ENCODE data around the gene VAPA. TPM values are rescaled to one million over a fixed set of nuclear protein-coding genes. Genes with fewer than 3 reads are reported as not detected.
A peak's percentile ranks its signal among the peaks of the same experiment; 100 is the strongest.

The VAPA gene
- total and polyA plus RNA-seq, 10 of the 15 experiments (the other 5 are each of a cell fraction or from before 2014, with no cell fraction given) = 70.9 to 252 (median 166) TPM

DNA sequence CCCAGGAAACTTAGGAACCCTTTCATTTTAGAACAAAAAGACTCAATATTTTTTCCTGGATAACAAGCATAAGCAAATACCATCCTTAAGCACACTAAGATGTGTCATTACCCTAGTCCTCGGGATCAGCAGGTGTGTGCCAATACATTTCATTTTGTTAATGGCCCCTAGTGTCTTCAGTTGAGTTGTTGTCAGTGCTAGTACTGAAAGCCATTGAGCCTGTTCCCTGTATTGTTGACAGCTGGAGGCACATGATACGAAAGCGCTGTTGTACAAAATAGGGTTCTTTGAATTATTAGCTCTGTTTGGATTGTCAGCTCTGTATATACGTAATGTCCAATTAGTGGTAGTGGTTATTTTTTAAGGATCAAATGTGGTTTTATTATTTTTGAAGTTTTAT is 29.5 kb downstream of the VAPA start (continued):
- TF ChIP-seq BCL3 (IDR thresholded peaks at IDR 0.05; ENCODE audit: borderline replicate concordance, insufficient read depth, low read depth, low read length, poor library complexity, severe bottlenecking) = no peak
- TF ChIP-seq POLR2AphosphoS5 (IDR thresholded peaks at IDR 0.05; ENCODE audit: low read length) = no peak
- TF ChIP-seq TAF1 (IDR thresholded peaks at IDR 0.05; ENCODE audit: borderline replicate concordance, low read depth, low read length) = no peak
- no peak for TF ChIP-seq NR2C1 (IDR thresholded peaks at IDR 0.05)
- no peak for TF ChIP-seq TCF7 (IDR thresholded peaks at IDR 0.05; ENCODE audit: borderline replicate concordance)
- TF ChIP-seq, protein P1, sequence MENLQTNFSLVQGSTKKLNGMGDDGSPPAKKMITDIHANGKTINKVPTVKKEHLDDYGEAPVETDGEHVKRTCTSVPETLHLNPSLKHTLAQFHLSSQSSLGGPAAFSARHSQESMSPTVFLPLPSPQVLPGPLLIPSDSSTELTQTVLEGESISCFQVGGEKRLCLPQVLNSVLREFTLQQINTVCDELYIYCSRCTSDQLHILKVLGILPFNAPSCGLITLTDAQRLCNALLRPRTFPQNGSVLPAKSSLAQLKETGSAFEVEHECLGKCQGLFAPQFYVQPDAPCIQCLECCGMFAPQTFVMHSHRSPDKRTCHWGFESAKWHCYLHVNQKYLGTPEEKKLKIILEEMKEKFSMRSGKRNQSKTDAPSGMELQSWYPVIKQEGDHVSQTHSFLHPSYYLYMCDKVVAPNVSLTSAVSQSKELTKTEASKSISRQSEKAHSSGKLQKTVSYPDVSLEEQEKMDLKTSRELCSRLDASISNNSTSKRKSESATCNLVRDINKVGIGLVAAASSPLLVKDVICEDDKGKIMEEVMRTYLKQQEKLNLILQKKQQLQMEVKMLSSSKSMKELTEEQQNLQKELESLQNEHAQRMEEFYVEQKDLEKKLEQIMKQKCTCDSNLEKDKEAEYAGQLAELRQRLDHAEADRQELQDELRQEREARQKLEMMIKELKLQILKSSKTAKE (IDR thresholded peaks at IDR 0.05; ENCODE audit: low read depth, poor library complexity, severe bottlenecking) = no peak

DNA sequence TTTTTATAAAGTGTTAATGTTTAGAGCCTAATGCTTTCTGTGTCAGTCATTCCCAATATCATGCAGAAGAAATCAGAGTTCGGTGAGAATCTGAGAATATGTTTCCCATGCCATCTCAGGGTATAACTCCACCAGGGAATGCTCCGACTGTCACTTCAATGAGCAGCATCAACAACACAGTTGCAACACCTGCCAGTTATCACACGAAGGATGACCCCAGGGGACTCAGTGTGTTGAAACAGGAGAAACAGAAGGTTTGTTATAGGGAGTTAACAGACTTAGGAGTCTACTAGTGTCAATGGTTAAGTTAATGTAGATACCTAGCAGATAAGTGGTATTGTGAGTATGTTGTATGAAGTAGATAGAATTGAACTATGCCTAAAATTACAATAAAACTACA is 31.0 kb downstream of the VAPA start:
- H3K79me2 ChIP-seq (ENCODE audit: control insufficient read depth, insufficient read depth, low read length) = no peaks in the 10 kb centered on the region
- in situ Hi-C loops (cut with MboI) = no loop called here
- no peak overlapping the region for H3K4me3 ChIP-seq
- BruUV-seq (replicated peaks) = TSS peak; percentile 5
- ATAC-seq (no peak), FAIRE-seq (no peak), DNase-seq (ENCODE audit: low read depth, low spot score) (no peak)
- H3K4me2 ChIP-seq (ENCODE audit: control insufficient read depth, insufficient read depth) = no peak overlapping the region
- H2AFZ ChIP-seq (ENCODE audit: control insufficient read depth, low read depth, low read length) = no peak overlapping the region
- CTCF ChIA-PET = no interaction called here
- intact Hi-C loops (cut with micrococcal nuclease; ENCODE audit: unreplicated experiment) = loop anchor here (10.0 kb wide), 1 partner anchor 70 kb away; no protein-coding TSS in a partner anchor
- whole genome bisulfite sequencing (ENCODE audit: insufficient coverage, insufficient replicate concordance, low lambda C conversion rate, missing lambda C conversion rate) = 82% methylated on average over 3 of the region's 3 CpGs
- RAD21 ChIA-PET (ENCODE audit: unreplicated experiment) = no interaction called here
- H4K20me1 ChIP-seq (ENCODE audit: control insufficient read depth, insufficient read depth) = no peaks in the 10 kb centered on the region
- SMC1A ChIA-PET (ENCODE audit: uncharacterized antibody, unreplicated experiment) = no interaction called here
- no peaks in the 10 kb centered on the region for H3K4me1 ChIP-seq (ENCODE audit: control insufficient read depth, insufficient read depth, low read length)
- no peaks in the 10 kb centered on the region for H3K9me3 ChIP-seq (replicated peaks; ENCODE audit: control insufficient read depth, insufficient read depth, low read length)
- H3K36me3 ChIP-seq (ENCODE audit: control insufficient read depth in 2 of 2, insufficient read depth in 2 of 2, low read length in 1 of 2) = peaks cover 0 to 22% of the 10 kb centered on the region in 2 experiments; a peak in 3 of 4 replicates
- POLR2A ChIA-PET = no interaction called here
- no peak overlapping the region for H3K9ac ChIP-seq (ENCODE audit: control insufficient read depth, insufficient read depth, low read length)
- H3K27me3 ChIP-seq (replicated peaks in 1 of 2; ENCODE audit: control insufficient read depth in 2 of 2, insufficient read depth in 2 of 2, low read length in 1 of 2) = no peaks in the 10 kb centered on the region
- H3K27ac ChIP-seq (ENCODE audit: control insufficient read depth, insufficient read depth) = no peak overlapping the region
- TF ChIP-seq ASH2L (IDR thresholded peaks at IDR 0.05; ENCODE audit: borderline replicate concordance, low read depth) = no peak
- TF ChIP-seq JUND (IDR thresholded peaks at IDR 0.05; ENCODE audit: low read depth, low read length) = no peak
- no peak for TF ChIP-seq POLR2AphosphoS5 (IDR thresholded peaks at IDR 0.05; ENCODE audit: low read length)
- TF ChIP-seq REST (IDR thresholded peaks at IDR 0.05; ENCODE audit: low read depth, low read length) = no peak
- TF ChIP-seq, protein P2, sequence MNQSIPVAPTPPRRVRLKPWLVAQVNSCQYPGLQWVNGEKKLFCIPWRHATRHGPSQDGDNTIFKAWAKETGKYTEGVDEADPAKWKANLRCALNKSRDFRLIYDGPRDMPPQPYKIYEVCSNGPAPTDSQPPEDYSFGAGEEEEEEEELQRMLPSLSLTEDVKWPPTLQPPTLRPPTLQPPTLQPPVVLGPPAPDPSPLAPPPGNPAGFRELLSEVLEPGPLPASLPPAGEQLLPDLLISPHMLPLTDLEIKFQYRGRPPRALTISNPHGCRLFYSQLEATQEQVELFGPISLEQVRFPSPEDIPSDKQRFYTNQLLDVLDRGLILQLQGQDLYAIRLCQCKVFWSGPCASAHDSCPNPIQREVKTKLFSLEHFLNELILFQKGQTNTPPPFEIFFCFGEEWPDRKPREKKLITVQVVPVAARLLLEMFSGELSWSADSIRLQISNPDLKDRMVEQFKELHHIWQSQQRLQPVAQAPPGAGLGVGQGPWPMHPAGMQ (IDR thresholded peaks at IDR 0.05; ENCODE audit: borderline replicate concordance) = no peak
- no peak for TF ChIP-seq CHD4 (IDR thresholded peaks at IDR 0.05)
- TF ChIP-seq, protein P3, sequence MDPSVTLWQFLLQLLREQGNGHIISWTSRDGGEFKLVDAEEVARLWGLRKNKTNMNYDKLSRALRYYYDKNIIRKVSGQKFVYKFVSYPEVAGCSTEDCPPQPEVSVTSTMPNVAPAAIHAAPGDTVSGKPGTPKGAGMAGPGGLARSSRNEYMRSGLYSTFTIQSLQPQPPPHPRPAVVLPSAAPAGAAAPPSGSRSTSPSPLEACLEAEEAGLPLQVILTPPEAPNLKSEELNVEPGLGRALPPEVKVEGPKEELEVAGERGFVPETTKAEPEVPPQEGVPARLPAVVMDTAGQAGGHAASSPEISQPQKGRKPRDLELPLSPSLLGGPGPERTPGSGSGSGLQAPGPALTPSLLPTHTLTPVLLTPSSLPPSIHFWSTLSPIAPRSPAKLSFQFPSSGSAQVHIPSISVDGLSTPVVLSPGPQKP (IDR thresholded peaks at IDR 0.05; ENCODE audit: low read depth, low read length) = no peak

Data from GM12878 (cell line).